ENCODE measurements around the gene DUSP1.

DUSP1 gene

GRCh38 chr5:172728481-172729241 is 42.3 kb downstream of the DUSP1 start:
- TF ChIP-seq, protein P1, sequence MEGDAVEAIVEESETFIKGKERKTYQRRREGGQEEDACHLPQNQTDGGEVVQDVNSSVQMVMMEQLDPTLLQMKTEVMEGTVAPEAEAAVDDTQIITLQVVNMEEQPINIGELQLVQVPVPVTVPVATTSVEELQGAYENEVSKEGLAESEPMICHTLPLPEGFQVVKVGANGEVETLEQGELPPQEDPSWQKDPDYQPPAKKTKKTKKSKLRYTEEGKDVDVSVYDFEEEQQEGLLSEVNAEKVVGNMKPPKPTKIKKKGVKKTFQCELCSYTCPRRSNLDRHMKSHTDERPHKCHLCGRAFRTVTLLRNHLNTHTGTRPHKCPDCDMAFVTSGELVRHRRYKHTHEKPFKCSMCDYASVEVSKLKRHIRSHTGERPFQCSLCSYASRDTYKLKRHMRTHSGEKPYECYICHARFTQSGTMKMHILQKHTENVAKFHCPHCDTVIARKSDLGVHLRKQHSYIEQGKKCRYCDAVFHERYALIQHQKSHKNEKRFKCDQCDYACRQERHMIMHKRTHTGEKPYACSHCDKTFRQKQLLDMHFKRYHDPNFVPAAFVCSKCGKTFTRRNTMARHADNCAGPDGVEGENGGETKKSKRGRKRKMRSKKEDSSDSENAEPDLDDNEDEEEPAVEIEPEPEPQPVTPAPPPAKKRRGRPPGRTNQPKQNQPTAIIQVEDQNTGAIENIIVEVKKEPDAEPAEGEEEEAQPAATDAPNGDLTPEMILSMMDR (IDR thresholded peaks at IDR 0.05; ENCODE audit: low read depth, low read length): no peak
- DNase-seq (ENCODE audit: extremely low read depth, low read depth): no peak

GRCh38 chr5:172727551-172727950 is 43.4 kb downstream of the DUSP1 start:
- TF ChIP-seq, protein P1 (IDR thresholded peaks at IDR 0.05; ENCODE audit: low read depth, low read length): no peak
- DNase-seq (ENCODE audit: extremely low read depth, low read depth): no peak

DNA sequence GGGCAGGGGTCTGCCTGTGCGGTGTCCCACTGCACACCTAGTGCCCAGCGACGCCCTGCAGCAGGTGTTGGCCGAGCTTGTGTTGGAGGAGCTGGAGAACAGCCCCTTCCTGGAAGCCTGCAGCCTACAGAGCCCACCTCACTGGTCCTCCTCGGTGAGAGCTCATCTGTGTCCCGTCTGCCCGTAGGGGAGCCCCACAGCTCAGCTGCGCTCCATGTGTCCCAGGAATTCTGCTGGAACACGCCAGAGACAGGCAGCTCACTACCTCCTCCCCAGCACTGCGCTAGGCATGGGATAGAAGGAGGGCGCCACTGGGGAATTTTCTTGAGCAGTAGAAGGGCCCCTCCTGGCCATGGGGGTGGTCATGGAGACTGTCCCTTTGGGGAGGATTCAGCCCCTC is 44.0 kb downstream of the DUSP1 start:
- no peak for DNase-seq (ENCODE audit: extremely low read depth, low read depth)
- TF ChIP-seq, protein P1 (IDR thresholded peaks at IDR 0.05; ENCODE audit: low read depth, low read length): no peak

- TF ChIP-seq, protein P1 (IDR thresholded peaks at IDR 0.05; ENCODE audit: low read depth, low read length): no peak
- DNase-seq (ENCODE audit: extremely low read depth, low read depth): no peak
Observed at GRCh38 chr5:172725785-172726184, 45.2 kb downstream of the DUSP1 start.

GRCh38 chr5:172725273-172725672 is 45.7 kb downstream of the DUSP1 start:
- TF ChIP-seq, protein P1 (IDR thresholded peaks at IDR 0.05; ENCODE audit: low read depth, low read length): no peak

DNA sequence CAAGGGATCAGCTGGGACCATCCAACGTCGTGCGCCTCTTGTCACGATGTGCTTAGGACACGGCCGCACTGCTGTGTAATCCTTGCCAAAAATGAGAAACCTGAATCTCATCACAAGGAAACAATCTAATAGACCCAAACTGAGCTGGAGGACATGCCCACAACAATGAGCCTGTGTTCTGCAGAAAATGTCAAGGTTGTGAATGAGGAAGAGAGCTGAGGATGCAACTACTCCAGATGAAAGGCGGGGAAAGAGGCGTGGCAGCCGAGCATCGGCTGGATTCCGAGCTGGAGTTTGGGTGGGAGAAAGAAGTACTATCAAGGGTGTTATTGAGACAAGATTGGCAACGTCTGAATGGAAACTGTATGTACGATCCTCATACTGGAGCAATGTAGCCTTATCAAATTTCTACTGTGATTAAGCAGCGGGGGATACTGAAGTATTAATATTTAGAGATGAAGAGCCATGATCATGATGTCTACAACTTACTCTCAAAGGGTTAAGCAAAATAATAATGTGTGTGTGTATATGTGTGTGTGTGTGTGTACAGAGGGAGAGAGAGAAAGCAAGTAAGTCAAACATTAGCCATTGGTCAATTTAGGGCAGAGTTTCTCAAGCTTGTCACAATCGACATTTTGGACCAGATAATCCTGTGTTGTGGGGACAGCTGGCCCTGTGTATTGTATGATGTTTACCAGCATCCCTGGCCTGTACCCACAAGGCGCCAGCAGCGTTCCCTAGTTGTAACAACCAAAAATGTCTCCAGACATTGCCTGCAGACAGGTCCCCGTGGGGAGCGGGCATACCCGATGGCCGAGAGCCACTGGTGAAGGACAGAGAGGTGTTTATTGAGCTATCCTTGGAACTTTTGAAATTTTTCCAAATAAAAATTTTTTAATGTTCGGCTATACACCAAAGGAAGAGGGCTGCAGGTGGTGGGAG is 46.5 kb downstream of the DUSP1 start:
- TF ChIP-seq, protein P1 (IDR thresholded peaks at IDR 0.05; ENCODE audit: low read depth, low read length): no peak
- no peak for DNase-seq (ENCODE audit: extremely low read depth, low read depth)

More at GRCh38 chr5:172725273-172725672, 45.7 kb downstream of the DUSP1 start:
- DNase-seq (ENCODE audit: extremely low read depth, low read depth): no peak

- TF ChIP-seq, protein P1 (IDR thresholded peaks at IDR 0.05; ENCODE audit: low read depth, low read length): no peak
- DNase-seq (ENCODE audit: extremely low read depth, low read depth): no peak
Observed at GRCh38 chr5:172723508-172723907, 47.5 kb downstream of the DUSP1 start.

All from AG09319 (cell line).